HFFc6 (cell line): ENCODE data around the gene RNF213. TPM values are rescaled to one million over a fixed set of nuclear protein-coding genes. Genes with fewer than 3 reads are reported as not detected.

ENCODE experiments used
- DNase-seq: peaks from one replicate; pipeline ENCODE4 v3.0.0-alpha.2; 2018
- H3K27ac Mint-ChIP-seq: 2 replicates; pipeline ENCODE4 v1.8.0; 2020; ENCODE audit warnings: mild to moderate bottlenecking, mixed read lengths
- H3K27me3 Mint-ChIP-seq: 2 replicates; pipeline ENCODE4 v1.8.0; 2021; ENCODE audit warnings: mild to moderate bottlenecking, moderate library complexity, mixed read lengths; ENCODE audit not compliant: insufficient read depth
- H3K36me3 Mint-ChIP-seq: 2 replicates; pipeline ENCODE4 v1.8.0; 2021; ENCODE audit warnings: low read depth, mixed read lengths
- H3K4me1 Mint-ChIP-seq: 2 replicates; pipeline ENCODE4 v1.8.0; 2020; ENCODE audit warnings: low read depth, mixed read lengths
- H3K4me3 Mint-ChIP-seq: 2 replicates; pipeline ENCODE4 v1.8.0; 2020; ENCODE audit warnings: mild to moderate bottlenecking, moderate library complexity, mixed read lengths
- H3K9me3 Mint-ChIP-seq: 2 replicates; pipeline ENCODE4 v1.8.0; 2020; ENCODE audit warnings: mild to moderate bottlenecking, mixed read lengths
- long read RNA-seq: library from polyadenylated mRNA; unstranded; transcript quantifications from one replicate; pipeline ENCODE4 v2.0.0, GENCODE V29; 2019
- total RNA-seq, 6 experiments: library from RNA; stranded (reverse); fragmentation: NEBNext Ultra II Directional; extraction: Animal tissue kit (Norgen Biotek cat#: 25700); gene quantifications; 2 replicates in 1 of 6; 3 replicates in 5 of 6; pipeline ENCODE4 v1.2.3, GENCODE V29; 2021
- TF ChIP-seq, protein P1 (sequence below): fragments of 200-600 bp; sonication (generic); IDR thresholded peaks from 2 replicates; pipeline ENCODE4 v1.5.0; 2021; ENCODE audit warnings: antibody characterized with exemption, mild to moderate bottlenecking

RNF213 gene
- total RNA-seq, result 10 to 100 TPM; 42.0 to 51.6 (median 48.3) TPM
- long read RNA-seq, full-length matches to known transcripts, result 1 of 14 reads
- long read RNA-seq, partial matches to known transcripts, result 11 of 14 reads
- long read RNA-seq, other reads (novel, unspliced or antisense), result 2 of 14 reads

DNA sequence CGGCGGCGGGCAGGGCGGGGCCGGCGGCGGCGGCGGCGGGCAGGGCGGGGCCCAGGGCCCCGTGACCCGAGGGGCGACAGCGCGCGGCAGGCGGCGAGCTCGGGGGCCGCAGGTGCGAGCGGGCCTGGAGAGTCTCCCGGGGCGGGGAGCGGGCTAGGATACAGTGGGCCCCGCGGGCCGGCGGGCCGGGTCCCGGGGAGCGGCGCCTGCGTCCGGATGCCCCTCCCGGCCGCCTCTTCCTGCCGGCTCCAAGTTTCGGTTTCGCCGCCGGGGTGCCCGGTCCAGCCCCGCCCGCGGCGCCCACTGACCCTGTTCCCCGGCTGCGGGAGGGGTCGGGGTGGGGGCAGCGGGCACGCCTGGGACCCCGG lies at the start of gene RNF213:
Gene RNF213 (plus strand): TSS at position 62 of the 368 bp plus-strand sequence. CDS start 2,830 bp downstream, outside the sequence.
- Mint-ChIP-seq H3K4me3 (peak within 1 kb of the TSS; percentile 88), H3K36me3 (peaks cover 4% of the 10 kb centered on the region), H3K27me3 (peaks cover 8% of the 10 kb centered on the region), H3K4me1 (peaks cover 29% of the 10 kb centered on the region), H3K9me3 (no peaks in the 10 kb centered on the region), H3K27ac (peak within 1 kb of the TSS; percentile 92)
- DNase-seq, result no peak
- TF ChIP-seq, protein P1, sequence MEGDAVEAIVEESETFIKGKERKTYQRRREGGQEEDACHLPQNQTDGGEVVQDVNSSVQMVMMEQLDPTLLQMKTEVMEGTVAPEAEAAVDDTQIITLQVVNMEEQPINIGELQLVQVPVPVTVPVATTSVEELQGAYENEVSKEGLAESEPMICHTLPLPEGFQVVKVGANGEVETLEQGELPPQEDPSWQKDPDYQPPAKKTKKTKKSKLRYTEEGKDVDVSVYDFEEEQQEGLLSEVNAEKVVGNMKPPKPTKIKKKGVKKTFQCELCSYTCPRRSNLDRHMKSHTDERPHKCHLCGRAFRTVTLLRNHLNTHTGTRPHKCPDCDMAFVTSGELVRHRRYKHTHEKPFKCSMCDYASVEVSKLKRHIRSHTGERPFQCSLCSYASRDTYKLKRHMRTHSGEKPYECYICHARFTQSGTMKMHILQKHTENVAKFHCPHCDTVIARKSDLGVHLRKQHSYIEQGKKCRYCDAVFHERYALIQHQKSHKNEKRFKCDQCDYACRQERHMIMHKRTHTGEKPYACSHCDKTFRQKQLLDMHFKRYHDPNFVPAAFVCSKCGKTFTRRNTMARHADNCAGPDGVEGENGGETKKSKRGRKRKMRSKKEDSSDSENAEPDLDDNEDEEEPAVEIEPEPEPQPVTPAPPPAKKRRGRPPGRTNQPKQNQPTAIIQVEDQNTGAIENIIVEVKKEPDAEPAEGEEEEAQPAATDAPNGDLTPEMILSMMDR, result no peak

DNA sequence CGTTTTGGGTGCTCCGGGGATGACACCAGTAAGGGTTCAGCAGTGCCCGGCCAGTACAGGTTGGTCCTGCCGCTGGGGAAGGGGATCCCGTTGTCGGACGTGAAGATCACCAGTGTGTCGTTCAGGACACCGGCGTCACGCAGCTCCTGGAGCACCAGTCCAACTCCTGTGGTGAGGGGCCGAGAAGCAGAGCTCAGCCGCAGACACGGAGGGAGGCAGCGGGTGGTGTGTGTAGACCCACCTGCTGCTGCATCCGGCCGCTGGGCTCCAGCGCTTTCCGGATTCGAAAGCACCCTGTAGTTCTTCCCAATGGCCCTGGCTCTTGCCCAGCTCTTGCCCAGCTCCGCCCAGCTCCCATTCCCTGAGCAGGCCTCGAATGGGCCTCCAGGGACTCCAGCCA lies 48.5 kb upstream of the RNF213 start:
- Mint-ChIP-seq H3K4me3 (no peak overlapping the region), H3K4me1 (no peaks in the 10 kb centered on the region), H3K27me3 (no peaks in the 10 kb centered on the region; the same call in 1 of the 2 replicates), H3K27ac (no peak overlapping the region), H3K9me3 (no peaks in the 10 kb centered on the region), H3K36me3 (peaks cover 22% of the 10 kb centered on the region)
- no peak for DNase-seq
- TF ChIP-seq, protein P1, result no peak

GRCh38 chr17:80212511-80212910 lies 48.1 kb upstream of the RNF213 start:
- H3K4me1 Mint-ChIP-seq, result no peaks in the 10 kb centered on the region
- H3K4me3 Mint-ChIP-seq, result no peak overlapping the region

GRCh38 chr17:80212962-80213642 lies 47.5 kb upstream of the RNF213 start:
- Mint-ChIP-seq H3K27ac (no peak overlapping the region), H3K9me3 (no peaks in the 10 kb centered on the region), H3K4me1 (no peaks in the 10 kb centered on the region), H3K4me3 (no peak overlapping the region), H3K36me3 (peaks cover 28% of the 10 kb centered on the region), H3K27me3 (no peaks in the 10 kb centered on the region; the same call in 1 of the 2 replicates)
- no peak for DNase-seq
- TF ChIP-seq, protein P1, result no peak

More at GRCh38 chr17:80212511-80212910, 48.1 kb upstream of the RNF213 start:
- no peaks in the 10 kb centered on the region; the same call in 1 of the 2 replicates for H3K27me3 Mint-ChIP-seq
- no peak for DNase-seq
- H3K36me3 Mint-ChIP-seq, result peaks cover 26% of the 10 kb centered on the region
- TF ChIP-seq, protein P1, result no peak
- no peak overlapping the region for H3K27ac Mint-ChIP-seq
- H3K9me3 Mint-ChIP-seq, result no peaks in the 10 kb centered on the region

GRCh38 chr17:80213643-80213975 lies 47.0 kb upstream of the RNF213 start:
- DNase-seq, result no peak
- Mint-ChIP-seq H3K9me3 (no peaks in the 10 kb centered on the region), H3K27ac (no peak overlapping the region), H3K36me3 (peaks cover 28% of the 10 kb centered on the region), H3K4me3 (no peak overlapping the region), H3K27me3 (no peaks in the 10 kb centered on the region; the same call in 1 of the 2 replicates), H3K4me1 (peaks cover 3% of the 10 kb centered on the region; the same call in 1 of the 2 replicates)
- TF ChIP-seq, protein P1, result no peak
